Right lung (tissue), 10 donors: Measurements from ENCODE around the gene TRMT2B. TPM values are rescaled to one million over a fixed set of nuclear protein-coding genes. Genes with fewer than 3 reads are reported as not detected.
"Not testable (repeated sequence)": the region's sequence is repeated elsewhere in the genome, so short reads cannot be mapped to it uniquely, and the experiment has no call there.

ENCODE experiments used
- DNase-seq, 2 donors: peaks; one replicate each; pipeline ENCODE4 v3.0.0-alpha.2; 2013
- long read RNA-seq, 8 donors: transcript quantifications; one replicate each; lab custom pipeline, GENCODE V29; 2026
- polyA plus RNA-seq, 5 donors: library from polyadenylated mRNA; unstranded; fragments of 120-200 nt; gene quantifications; one replicate each; pipeline versions ENCODE4 v1.2.1 to v1.2.3, GENCODE V29; 2013; ENCODE audit warnings: inconsistent platforms in 1 of 5, low replicate concordance in 1 of 5; ENCODE audit not compliant: insufficient read length in 5 of 5, insufficient read depth in 1 of 5

TRMT2B gene
- 10 to 100 TPM in 4 of 5 donors, 1 to 10 TPM in 1; 9.6 to 12.8 (median 12.3) TPM for polyA plus RNA-seq
- long read RNA-seq, donor 1 = 0 reads
- long read RNA-seq, donor 2 = 0 reads
- long read RNA-seq, donor 3, partial matches to known transcripts = 0 of 2 reads
- long read RNA-seq, donor 3, other reads (novel, unspliced or antisense) = 0 of 2 reads
- long read RNA-seq, donor 4 = 0 reads
- long read RNA-seq, donor 5 = 0 reads
- long read RNA-seq, donor 6 = 0 reads
- long read RNA-seq, donor 7 = 0 reads
- long read RNA-seq, donor 8 = 0 reads

- DNase-seq = peak; percentile 60 to 67
Measured at GRCh38 chrX:101051549-101052302, at the start of gene TRMT2B. TSS of gene TRMT2B (minus strand) at chrX:101052111. CDS start at chrX:101042289, 9,822 bp downstream.

- peak; percentile 90 for DNase-seq
Measured at GRCh38 chrX:101097546-101098453, 45.9 kb upstream of the TRMT2B start, which contains the start of gene CENPI. TSS of gene CENPI (plus strand) at chrX:101098204. CDS start at chrX:101101071, 2,867 bp downstream.

- no peak for DNase-seq
Measured at GRCh38 chrX:101091817-101092216, 39.9 kb upstream of the TRMT2B start.

GRCh38 chrX:101081231-101081630 is 29.3 kb upstream of the TRMT2B start:
- DNase-seq = no peak

- DNase-seq = no peak
Measured at GRCh38 chrX:101080326-101081124, 28.6 kb upstream of the TRMT2B start.

GRCh38 chrX:101079736-101080270 is 27.9 kb upstream of the TRMT2B start:
- DNase-seq = no peak

- DNase-seq = peak; percentile 21 to 24
Measured at GRCh38 chrX:101078716-101079598, 27.0 kb upstream of the TRMT2B start, which contains the start of gene TMEM35A. TSS of gene TMEM35A (plus strand) at chrX:101078879. CDS start at chrX:101079003, 124 bp downstream.

- DNase-seq = no peak
Measured at GRCh38 chrX:101071582-101071981, 19.7 kb upstream of the TRMT2B start.

- DNase-seq = no peak
Measured at GRCh38 chrX:101062176-101062575, 10.3 kb upstream of the TRMT2B start.

- DNase-seq = no peak
Measured at GRCh38 chrX:101057093-101057714, 5.3 kb upstream of the TRMT2B start.

GRCh38 chrX:101056551-101056950 is 4.6 kb upstream of the TRMT2B start:
- DNase-seq = not testable (repeated sequence)

- no peak for DNase-seq
Measured at GRCh38 chrX:101051153-101051548, 760 bp downstream of the TRMT2B start.

- no peak for DNase-seq
Measured at GRCh38 chrX:101040197-101040596, 11.7 kb downstream of the TRMT2B start.

- DNase-seq = no peak
Measured at GRCh38 chrX:101037231-101037630, 14.7 kb downstream of the TRMT2B start.

- DNase-seq = no peak
Measured at GRCh38 chrX:101029665-101030064, 22.2 kb downstream of the TRMT2B start.

GRCh38 chrX:101028562-101028961 is 23.3 kb downstream of the TRMT2B start:
- no peak for DNase-seq

- no peak for DNase-seq
Measured at GRCh38 chrX:101025126-101025525, 26.8 kb downstream of the TRMT2B start.

- DNase-seq = no peak
Measured at GRCh38 chrX:101022020-101022419, 29.9 kb downstream of the TRMT2B start.

- DNase-seq = not testable (repeated sequence)
Measured at GRCh38 chrX:101012031-101012430, 39.9 kb downstream of the TRMT2B start.
